RKO (cell line): ENCODE data around the gene TSPAN31.
"Not testable (repeated sequence)": the region's sequence is repeated elsewhere in the genome, so short reads cannot be mapped to it uniquely, and the experiment has no call there.

ENCODE experiments used
- DNase-seq: peaks from one replicate; pipeline ENCODE4 v3.0.0-alpha.2; 2016; ENCODE audit warnings: low spot score

TSPAN31 gene

GRCh38 chr12:57767305-57767698, 22.5 kb downstream of the TSPAN31 start:
- no peak for DNase-seq

- no peak for DNase-seq
Measured at GRCh38 chr12:57767876-57768275, 23.0 kb downstream of the TSPAN31 start.

- no peak for DNase-seq
Measured at GRCh38 chr12:57769594-57769993, 24.8 kb downstream of the TSPAN31 start.

GRCh38 chr12:57770734-57771133, 25.9 kb downstream of the TSPAN31 start:
- DNase-seq = no peak

GRCh38 chr12:57771236-57771872, 26.5 kb downstream of the TSPAN31 start:
- peak; percentile 93 for DNase-seq

GRCh38 chr12:57771873-57772428, 27.1 kb downstream of the TSPAN31 start, which contains the start of gene METTL1:
METTL1 (minus strand) TSS chr12:57772105; CDS start chr12:57772083, 22 bp downstream.
- peak; percentile 97 for DNase-seq

- peak; percentile 66 for DNase-seq
Measured at GRCh38 chr12:57772429-57773322, 27.8 kb downstream of the TSPAN31 start, which contains the start of gene EEF1AKMT3. EEF1AKMT3 (plus strand) TSS chr12:57772614; CDS start chr12:57772725, 111 bp downstream.

GRCh38 chr12:57774634-57775033, 29.8 kb downstream of the TSPAN31 start:
- not testable (repeated sequence) for DNase-seq

- DNase-seq = no peak
Measured at GRCh38 chr12:57775044-57775443, 30.2 kb downstream of the TSPAN31 start.

- DNase-seq = peak; percentile 47
Measured at GRCh38 chr12:57775563-57776246, 30.9 kb downstream of the TSPAN31 start.

- no peak for DNase-seq
Measured at GRCh38 chr12:57776247-57776587, 31.4 kb downstream of the TSPAN31 start.

GRCh38 chr12:57777367-57777766, 32.5 kb downstream of the TSPAN31 start:
- no peak for DNase-seq

- no peak for DNase-seq
Measured at GRCh38 chr12:57777911-57778310, 33.1 kb downstream of the TSPAN31 start.

GRCh38 chr12:57779736-57780135, 34.9 kb downstream of the TSPAN31 start:
- DNase-seq = no peak

GRCh38 chr12:57780284-57780897, 35.6 kb downstream of the TSPAN31 start:
- no peak for DNase-seq

GRCh38 chr12:57781244-57781643, 36.4 kb downstream of the TSPAN31 start:
- DNase-seq = no peak

- DNase-seq = no peak
Measured at GRCh38 chr12:57781801-57782200, 37.0 kb downstream of the TSPAN31 start.

- no peak for DNase-seq
Measured at GRCh38 chr12:57782243-57782607, 37.4 kb downstream of the TSPAN31 start.

- DNase-seq = peak; percentile 94
Measured at GRCh38 chr12:57782608-57783465, 38.0 kb downstream of the TSPAN31 start, which contains the start of gene TSFM. TSFM (plus strand) TSS chr12:57782787; CDS start chr12:57782802, 15 bp downstream.

- DNase-seq = no peak
Measured at GRCh38 chr12:57783466-57783801, 38.6 kb downstream of the TSPAN31 start.

- no peak for DNase-seq
Measured at GRCh38 chr12:57783861-57784260, 39.0 kb downstream of the TSPAN31 start.
